HUDEP-2 (cell line): ENCODE data around the gene THSD1.
"Not testable (repeated sequence)": the region's sequence is repeated elsewhere in the genome, so short reads cannot be mapped to it uniquely, and the experiment has no call there.

Experiments
- DNase-seq, 76 experiments: peaks; one replicate each; lab custom pipeline; 2025; ENCODE audit not compliant: unreplicated experiment in 76 of 76; lab: John Stamatoyannopoulos, UW

Gene THSD1

GRCh38 chr13:52411629-52412028 lies 5.7 kb upstream of the THSD1 start:
- no peak for DNase-seq

DNA sequence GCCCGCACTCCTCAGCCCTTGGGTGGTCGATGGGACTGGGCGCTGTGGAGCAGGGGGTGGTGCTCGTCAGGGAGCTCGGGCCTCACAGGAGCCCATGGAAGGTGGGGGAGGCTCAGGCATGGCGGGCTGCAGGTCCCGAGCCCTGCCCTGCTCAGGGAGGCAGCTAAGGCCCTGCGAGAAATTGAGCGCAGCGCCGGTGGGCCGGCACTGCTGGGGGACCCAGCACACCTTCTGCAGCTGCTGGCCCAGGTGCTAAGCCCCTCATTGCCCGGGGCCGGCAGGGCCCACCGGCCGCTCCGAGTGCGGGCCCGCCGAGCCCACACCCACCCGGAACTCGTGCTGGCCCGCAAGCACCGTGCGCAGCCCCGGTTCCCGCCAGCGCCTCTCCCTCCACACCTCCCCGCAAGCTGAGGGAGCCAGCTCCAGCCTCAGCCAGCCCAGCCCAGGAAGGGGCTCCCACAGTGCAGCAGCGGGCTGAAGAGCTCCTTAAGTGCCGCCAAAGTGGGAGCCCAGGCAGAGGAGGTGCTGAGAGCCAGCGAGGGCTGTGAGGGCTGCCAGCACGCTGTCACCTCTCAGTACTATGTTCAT lies 2.2 kb upstream of the THSD1 start:
- not testable (repeated sequence) for DNase-seq

DNA sequence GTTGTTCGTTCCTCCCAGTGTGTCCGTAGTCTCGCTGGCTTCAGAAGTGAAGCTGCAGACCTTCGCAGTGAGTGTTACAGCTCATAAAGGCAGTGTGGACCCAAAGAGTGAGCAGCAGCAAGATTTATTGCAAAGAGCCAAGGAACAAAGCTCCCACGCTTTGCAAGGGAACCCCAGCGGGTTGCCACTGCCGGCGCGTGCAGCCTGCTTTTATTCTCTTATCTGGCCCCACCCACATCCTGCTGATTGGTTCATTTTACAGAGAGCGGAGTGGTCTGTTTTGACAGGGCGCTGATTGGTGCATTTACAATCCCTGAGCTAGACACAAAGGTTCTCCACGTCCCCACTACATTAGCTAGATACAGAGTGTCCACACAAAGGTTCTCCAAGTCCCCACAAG lies 1.5 kb upstream of the THSD1 start:
- not testable (repeated sequence) for DNase-seq

DNA sequence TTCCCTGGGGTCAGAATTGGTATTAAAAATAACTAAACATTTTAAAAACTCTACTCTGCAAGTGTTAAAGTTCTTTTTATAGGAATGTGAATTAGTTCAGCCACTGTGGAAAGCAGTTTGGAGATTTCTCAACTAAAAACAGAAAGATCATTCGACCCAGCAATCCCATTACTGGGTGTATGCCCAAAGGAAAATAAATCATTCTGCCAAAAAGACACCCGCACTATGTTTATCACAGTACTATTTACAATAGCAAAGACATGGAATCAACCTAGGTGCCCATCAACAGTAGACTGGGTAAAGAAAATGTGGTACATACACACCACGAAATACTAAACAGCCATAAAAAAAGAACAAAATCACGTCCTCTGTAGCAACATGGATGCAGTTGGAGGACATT lies 657 bp upstream of the THSD1 start:
- DNase-seq, result no peak

- DNase-seq, result no peak
These were observed 604 bp downstream of the THSD1 start for GRCh38 chr13:52405369-52405766.

DNA sequence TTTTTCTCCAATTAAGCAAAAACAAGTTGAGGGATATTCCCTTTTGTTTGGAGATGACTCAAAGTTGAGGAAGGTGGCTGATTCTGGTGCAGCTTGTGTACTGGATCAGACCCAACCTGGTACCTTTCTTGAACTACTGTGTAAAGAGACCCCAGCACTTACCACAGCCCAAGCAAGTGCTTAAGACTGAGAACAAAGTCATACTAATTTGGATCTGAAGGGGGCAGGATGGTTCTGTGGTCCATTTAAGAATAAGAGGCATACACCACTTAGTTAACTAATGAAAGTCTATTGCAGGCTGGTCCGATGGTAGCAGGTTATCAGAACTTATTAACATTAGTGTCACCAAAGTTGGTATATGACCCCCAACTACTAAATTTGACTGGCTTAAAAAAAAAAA lies 6.3 kb downstream of the THSD1 start:
- DNase-seq, result peak in 4 of 76 experiments; percentile 2 to 8 (median 6)

GRCh38 chr13:52399046-52399445 lies 6.9 kb downstream of the THSD1 start:
- no peak for DNase-seq

- no peak for DNase-seq
These were observed 10.3 kb downstream of the THSD1 start for GRCh38 chr13:52395704-52396103.

- DNase-seq, result no peak
These were observed 11.4 kb downstream of the THSD1 start for GRCh38 chr13:52394586-52394985.

DNA sequence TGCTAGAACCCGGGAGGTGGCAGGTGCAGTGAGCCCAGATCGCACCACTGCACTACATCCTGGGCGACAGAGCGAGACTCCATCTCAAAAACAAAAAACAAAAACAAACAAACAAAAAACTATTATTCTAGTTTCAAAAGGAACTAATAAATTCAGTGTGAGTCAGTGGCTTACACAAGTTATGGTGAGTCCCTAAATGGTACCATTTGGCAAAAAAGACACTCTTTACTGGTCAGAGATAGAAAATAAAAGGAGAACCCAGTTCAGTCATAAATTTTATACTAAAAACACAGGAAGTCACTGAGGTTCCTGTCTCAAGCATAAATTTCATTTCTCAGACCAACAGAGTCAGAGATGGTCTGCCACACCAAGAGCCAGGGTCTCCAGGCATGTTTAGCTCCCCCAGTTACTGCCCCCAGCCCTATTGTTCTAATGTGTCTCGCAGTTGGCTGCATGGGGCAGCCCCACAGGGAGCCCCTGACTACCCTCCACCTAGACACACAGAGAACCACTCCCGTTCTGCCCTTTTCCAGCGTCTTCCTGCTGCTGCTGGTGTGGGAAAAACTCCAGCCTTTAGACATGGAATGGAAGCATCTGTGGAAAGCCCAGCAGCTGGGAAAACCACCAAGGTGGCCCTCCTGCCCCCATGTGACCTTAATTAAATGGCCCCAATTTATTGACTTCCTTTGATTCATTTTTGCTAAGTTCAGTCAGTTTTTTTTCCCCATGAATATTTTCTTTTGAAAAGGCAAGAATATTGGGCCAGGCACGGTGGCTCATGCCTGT lies 12.2 kb downstream of the THSD1 start:
- no peak for DNase-seq

- DNase-seq, result no peak
These were observed 18.3 kb downstream of the THSD1 start for GRCh38 chr13:52387721-52388120.

- DNase-seq, result no peak
These were observed 20.1 kb downstream of the THSD1 start for GRCh38 chr13:52385870-52386269.

GRCh38 chr13:52383366-52383765 lies 22.6 kb downstream of the THSD1 start:
- peak in 20 of 76 experiments; percentile 2 to 42 (median 18) for DNase-seq

DNA sequence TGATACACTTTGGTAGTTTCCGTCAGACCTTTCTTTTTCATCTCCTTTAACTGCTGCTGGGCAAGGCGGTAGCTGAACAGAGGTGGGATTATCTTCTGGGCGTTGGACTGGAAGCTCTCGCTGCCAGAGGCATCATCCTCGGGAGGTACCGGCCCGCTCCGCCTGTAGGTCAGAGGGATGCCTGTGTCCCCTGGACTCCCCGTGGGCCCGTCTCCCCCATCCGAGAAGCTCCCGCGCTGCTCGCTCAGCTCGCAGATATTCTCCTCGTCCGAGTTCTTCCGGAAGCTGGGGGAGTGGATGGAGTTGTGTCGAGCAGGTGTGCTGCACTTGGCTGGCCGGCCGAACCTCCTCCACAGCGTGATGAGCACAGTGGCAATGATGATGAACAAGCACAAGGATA lies 27.7 kb downstream of the THSD1 start:
- no peak for DNase-seq

GRCh38 chr13:52377898-52378297 lies 28.1 kb downstream of the THSD1 start:
- DNase-seq, result no peak

- DNase-seq, result no peak
These were observed 31.0 kb downstream of the THSD1 start for GRCh38 chr13:52374873-52375411.

DNA sequence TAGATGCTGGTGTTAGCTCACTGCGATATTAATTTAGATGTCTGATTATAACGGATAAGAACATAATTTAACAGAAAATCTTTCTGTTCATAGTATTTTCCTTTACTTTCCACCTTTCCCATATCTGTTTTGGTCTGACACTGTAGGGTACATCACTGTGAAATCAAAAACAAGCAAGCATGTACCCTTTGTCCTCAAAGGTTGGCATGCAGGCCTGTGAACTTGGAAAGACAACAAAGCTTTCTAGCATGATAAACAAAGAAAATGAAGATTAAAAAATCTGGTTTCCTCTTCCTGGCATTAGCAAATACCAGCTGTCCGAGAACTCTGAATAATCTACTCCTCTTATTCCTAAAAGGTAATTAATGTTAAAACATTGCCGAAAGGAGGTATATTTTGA lies 31.6 kb downstream of the THSD1 start:
- DNase-seq, result no peak

DNA sequence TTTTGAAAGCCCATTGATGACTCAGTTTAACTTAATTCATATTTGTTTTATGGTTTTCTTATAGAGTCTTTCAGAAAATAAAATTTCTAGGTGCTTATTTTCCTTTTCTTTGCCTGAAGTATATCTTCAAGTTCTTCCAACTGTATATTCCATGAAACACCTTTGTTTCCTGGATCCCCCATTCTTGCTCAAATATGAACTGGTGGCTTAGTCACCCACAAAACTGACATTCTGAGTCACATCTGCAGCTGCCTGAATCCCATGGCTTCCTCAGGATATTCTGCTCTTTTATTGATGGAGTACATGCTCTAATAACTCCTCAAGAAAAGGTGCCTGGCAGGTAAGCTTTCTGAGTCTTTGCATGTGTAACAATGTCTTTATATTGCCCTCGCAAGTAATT lies 32.7 kb downstream of the THSD1 start:
- not testable (repeated sequence) for DNase-seq

DNA sequence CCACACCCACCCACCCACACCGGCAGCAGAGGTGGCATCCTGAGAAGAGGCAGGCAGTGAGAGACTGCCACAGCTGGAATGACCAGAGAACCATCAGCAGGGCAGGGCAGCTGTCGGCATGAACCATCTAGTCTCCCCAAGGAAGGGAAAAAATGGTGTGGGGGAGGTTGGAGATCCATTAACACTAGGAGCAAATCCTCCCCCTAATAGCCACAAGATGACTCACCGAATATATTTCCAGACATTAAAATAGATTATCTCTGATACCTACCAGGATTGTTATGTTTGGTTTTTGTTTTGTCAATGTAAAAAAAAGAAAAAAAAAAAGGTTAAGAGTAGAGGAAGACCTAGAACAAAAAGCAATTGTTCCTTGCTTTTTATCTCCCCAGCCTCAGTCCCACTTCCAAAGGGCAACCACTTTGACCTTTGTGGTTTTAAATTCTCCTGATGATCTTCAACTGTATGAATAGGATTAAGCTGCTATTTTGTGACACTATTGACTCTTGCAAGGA lies 34.2 kb downstream of the THSD1 start:
- DNase-seq, result no peak

DNA sequence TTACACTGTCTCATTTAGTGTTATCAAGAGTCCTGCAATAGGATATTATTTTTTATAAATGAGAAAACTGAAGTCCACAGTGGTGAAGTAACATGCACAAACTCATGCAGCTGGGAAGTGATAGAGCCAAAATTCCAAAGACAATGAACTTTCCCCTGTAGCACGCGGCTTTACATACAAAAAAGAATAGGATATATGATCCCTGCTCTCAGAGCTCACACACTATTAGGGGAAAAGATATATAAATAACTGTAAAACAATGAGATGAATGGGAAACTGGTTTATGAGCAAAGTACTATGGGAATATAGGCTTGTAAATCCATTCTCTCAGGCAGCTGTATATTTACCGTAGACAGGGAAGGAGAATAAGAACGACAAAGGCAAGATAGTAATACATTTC lies 39.7 kb downstream of the THSD1 start:
- no peak for DNase-seq

DNA sequence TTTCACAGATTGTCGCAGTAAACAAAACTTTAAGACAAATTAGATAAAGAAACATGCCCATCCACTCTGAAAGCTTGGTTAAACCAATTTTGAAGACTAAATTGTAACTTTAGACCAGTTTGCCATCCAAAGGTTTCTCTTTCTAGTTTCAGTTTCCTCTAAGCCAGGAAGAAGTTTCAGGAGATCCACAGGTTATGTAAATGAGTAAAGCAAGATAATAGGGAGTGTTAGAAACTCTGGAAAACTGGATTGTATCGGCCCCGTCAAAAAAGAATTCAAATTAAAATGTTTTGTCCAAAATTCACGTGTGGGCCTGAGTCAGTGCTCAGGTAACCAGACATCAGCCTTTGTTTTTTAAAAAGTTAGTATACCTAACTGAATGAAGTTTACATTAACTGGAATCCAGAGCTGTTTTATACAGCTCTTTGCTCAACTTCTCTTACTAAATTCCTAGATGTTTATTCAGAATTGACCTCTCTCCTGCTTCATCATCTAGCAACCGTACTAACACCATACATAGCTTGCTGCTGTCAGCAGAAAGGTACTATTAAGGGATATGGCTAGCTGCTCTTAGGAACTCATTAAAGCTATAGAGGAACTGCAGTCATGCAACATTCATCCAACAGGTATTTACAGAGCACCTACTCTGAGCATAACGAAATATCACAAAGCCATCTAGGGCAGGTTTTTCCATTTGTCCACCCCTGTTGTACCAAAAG lies 43.6 kb downstream of the THSD1 start:
- not testable (repeated sequence) for DNase-seq
